Breast epithelium (tissue), 4 donors: ENCODE results near the gene IL1R1. TPM values are rescaled to one million over a fixed set of nuclear protein-coding genes. Genes with fewer than 3 reads are reported as not detected.

Experiments
- DNase-seq, 2 donors: peaks; one replicate each; pipeline ENCODE4 v3.0.0-alpha.2; 2019; ENCODE audit warnings: low spot score in 2 of 2
- H3K27ac ChIP-seq, 2 donors: fragments of 200-600 bp; sonication (generic) in 1 of 2; one replicate each; pipeline ENCODE4 v1.5.1; 2016 to 2019; ENCODE audit warnings: mild to moderate bottlenecking in 1 of 2
- H3K27me3 ChIP-seq, 2 donors: fragments of 200-600 bp; sonication (generic) in 1 of 2; one replicate each; pipeline versions ENCODE4 v1.5.1 to v1.6.0; 2017 to 2019; ENCODE audit warnings: control low read depth in 1 of 2, mild to moderate bottlenecking in 1 of 2
- H3K36me3 ChIP-seq: fragments of 200-600 bp; one replicate; pipeline ENCODE4 v1.5.1; 2019
- H3K4me1 ChIP-seq, 2 donors: fragments of 200-600 bp; sonication (generic); one replicate each; pipeline ENCODE4 v1.5.1; 2016 to 2019; ENCODE audit warnings: control low read depth in 1 of 2
- H3K4me3 ChIP-seq, 3 donors: fragments of 200-600 bp; sonication (generic); 1 replicate in 2 of 3; 2 replicates in 1 of 3; pipeline ENCODE4 v1.5.1; 2016 to 2019; ENCODE audit warnings: mild to moderate bottlenecking in 3 of 3, moderate library complexity in 2 of 3
- H3K9me3 ChIP-seq, 2 donors: fragments of 200-600 bp; sonication (generic) in 1 of 2; one replicate each; pipeline ENCODE4 v1.5.1; 2016 to 2019; ENCODE audit warnings: control low read depth in 1 of 2
- CTCF ChIP-seq, 3 donors: fragments of 450-650 bp; IDR thresholded peaks; one replicate each; pipeline ENCODE4 v1.5.1; 2016 to 2017; ENCODE audit warnings: antibody characterized with exemption in 3 of 3, mild to moderate bottlenecking in 3 of 3, moderate library complexity in 3 of 3
- POLR2A ChIP-seq: fragments of 450-650 bp; IDR thresholded peaks from one replicate; pipeline ENCODE4 v1.6.1; 2016; ENCODE audit warnings: antibody characterized with exemption, mild to moderate bottlenecking, moderate library complexity
- POLR2AphosphoS5 ChIP-seq, 3 donors: sonication (generic); formaldehyde crosslinking; IDR thresholded peaks; one replicate each; pipeline ENCODE4 v1.6.1; 2017; ENCODE audit warnings: antibody characterized with exemption in 3 of 3
- intact Hi-C: fragments of 100-400 bp; cut with DNase I; formaldehyde crosslinking; loops from one replicate; pipeline ENCODE4 v1.15.1; 2023; ENCODE audit warnings: low total_unique reads
- total RNA-seq, 3 donors: library from RNA; depleted of rRNA; stranded (reverse); fragments of >200 nt; gene quantifications; one replicate each; pipeline ENCODE4 v1.1.0, GENCODE V29; 2016

The IL1R1 gene
- total RNA-seq, 3 donors from 2014 or later: 127 to 206 (median 136) TPM

- H3K27ac ChIP-seq: no peak overlapping the region
- H3K36me3 ChIP-seq: no peaks in the 10 kb centered on the region
- H3K4me1 ChIP-seq: no peaks in the 10 kb centered on the region
- intact Hi-C loops: no loop called here
- TF ChIP-seq POLR2A (no peak), CTCF (IDR thresholded peaks at IDR 0.05) (no peak), POLR2AphosphoS5 (IDR thresholded peaks at IDR 0.05) (no peak)
- no peaks in the 10 kb centered on the region for H3K9me3 ChIP-seq
- no peak for DNase-seq
- no peaks in the 10 kb centered on the region for H3K27me3 ChIP-seq
- no peak overlapping the region for H3K4me3 ChIP-seq
These were observed 29.4 kb downstream of the IL1R1 start for GRCh38 chr2:102171946-102172345.

GRCh38 chr2:102172745-102173144 is 30.2 kb downstream of the IL1R1 start:
- no peak for TF ChIP-seq POLR2A
- no peak for TF ChIP-seq CTCF (IDR thresholded peaks at IDR 0.05)
- H3K9me3 ChIP-seq: no peaks in the 10 kb centered on the region
- H3K36me3 ChIP-seq: no peaks in the 10 kb centered on the region
- no peak overlapping the region for H3K27ac ChIP-seq
- H3K4me1 ChIP-seq: no peaks in the 10 kb centered on the region
- intact Hi-C loops: no loop called here
- H3K27me3 ChIP-seq: no peaks in the 10 kb centered on the region
- H3K4me3 ChIP-seq: no peak overlapping the region
- DNase-seq: no peak

- no peak for TF ChIP-seq CTCF (IDR thresholded peaks at IDR 0.05)
- TF ChIP-seq POLR2A: no peak
- TF ChIP-seq POLR2AphosphoS5 (IDR thresholded peaks at IDR 0.05): no peak
- Histone ChIP-seq H3K27me3 (no peaks in the 10 kb centered on the region), H3K4me3 (no peak overlapping the region), H3K4me1 (no peaks in the 10 kb centered on the region), H3K36me3 (no peaks in the 10 kb centered on the region), H3K9me3 (no peaks in the 10 kb centered on the region), H3K27ac (no peak overlapping the region)
- DNase-seq: no peak
- intact Hi-C loops: no loop called here
These were observed 33.6 kb downstream of the IL1R1 start for GRCh38 chr2:102176172-102176571.

- H3K9me3 ChIP-seq: no peaks in the 10 kb centered on the region
- TF ChIP-seq POLR2AphosphoS5 (IDR thresholded peaks at IDR 0.05): peak in 1 of 3 donors; percentile 36
- no peak for TF ChIP-seq CTCF (IDR thresholded peaks at IDR 0.05)
- TF ChIP-seq POLR2A: no peak
- H3K4me3 ChIP-seq: no peak overlapping the region
- H3K36me3 ChIP-seq: no peaks in the 10 kb centered on the region
- H3K27ac ChIP-seq: no peak overlapping the region
- no peak for DNase-seq
- H3K4me1 ChIP-seq: no peaks in the 10 kb centered on the region
- intact Hi-C loops: no loop called here
- H3K27me3 ChIP-seq: no peaks in the 10 kb centered on the region
These were observed 35.4 kb downstream of the IL1R1 start for GRCh38 chr2:102177814-102178478.

- TF ChIP-seq CTCF (IDR thresholded peaks at IDR 0.05): no peak
- no peak for TF ChIP-seq POLR2A
- TF ChIP-seq POLR2AphosphoS5 (IDR thresholded peaks at IDR 0.05): no peak
- Histone ChIP-seq H3K4me3 (no peak overlapping the region), H3K4me1 (no peaks in the 10 kb centered on the region), H3K27me3 (no peaks in the 10 kb centered on the region), H3K27ac (no peak overlapping the region), H3K36me3 (no peaks in the 10 kb centered on the region), H3K9me3 (no peaks in the 10 kb centered on the region)
- intact Hi-C loops: no loop called here
- DNase-seq: no peak
These were observed 36.5 kb downstream of the IL1R1 start for GRCh38 chr2:102179061-102179460.
